HG03575 (cell line): ENCODE data around the gene UBE2C.
"Not testable (repeated sequence)": the region's sequence is repeated elsewhere in the genome, so short reads cannot be mapped to it uniquely, and the experiment has no call there.

Experiments
- ATAC-seq: cut with Tn5 transposase; IDR thresholded peaks from one replicate; pipeline ENCODE4 v1.9.1; 2021; ENCODE audit not compliant: unreplicated experiment, insufficient number of reproducible peaks, low FRiP score; ENCODE audit errors: extremely low read depth

The UBE2C gene

DNA sequence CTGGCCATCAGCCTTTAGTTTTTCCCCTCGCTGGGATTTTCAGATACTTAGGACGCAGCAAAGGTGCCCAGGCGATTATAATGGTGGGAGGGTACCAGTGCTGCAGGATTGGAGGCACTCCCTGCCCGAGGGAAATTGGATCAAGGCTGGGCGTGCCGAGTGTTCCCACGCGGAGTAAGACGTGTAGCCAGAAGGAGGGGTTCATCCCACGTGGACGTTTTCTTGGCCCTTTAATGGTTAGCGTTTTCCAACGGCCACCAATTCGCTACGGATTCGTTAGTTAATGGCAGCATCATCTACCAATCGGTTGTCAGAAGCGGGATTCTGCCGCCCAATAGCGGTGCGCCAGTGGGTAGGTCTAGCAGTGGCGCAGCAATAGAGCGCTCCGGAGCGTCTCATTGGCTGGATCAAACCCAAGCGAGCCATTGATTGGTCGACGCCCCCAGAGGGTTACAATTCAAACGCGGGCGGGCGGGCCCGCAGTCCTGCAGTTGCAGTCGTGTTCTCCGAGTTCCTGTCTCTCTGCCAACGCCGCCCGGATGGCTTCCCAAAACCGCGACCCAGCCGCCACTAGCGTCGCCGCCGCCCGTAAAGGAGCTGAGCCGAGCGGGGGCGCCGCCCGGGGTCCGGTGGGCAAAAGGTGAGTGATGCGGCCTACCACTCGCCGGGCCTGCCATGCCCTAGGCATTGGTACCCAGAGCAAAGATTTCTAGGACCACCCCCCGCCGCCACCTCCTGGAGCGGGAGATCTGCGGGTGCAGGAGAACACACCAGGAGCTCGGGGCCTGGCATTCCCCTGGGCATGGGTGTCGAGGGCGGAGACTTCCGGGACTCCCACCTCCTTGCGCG, at the start of gene UBE2C:
Gene UBE2C (plus strand): TSS at position 488 of the 849 bp plus-strand sequence. CDS start 52 bp downstream, at position 540.
- peak; percentile 91 for ATAC-seq

GRCh38 chr20:45764618-45765282, 47.7 kb upstream of the UBE2C start:
- not testable (repeated sequence) for ATAC-seq

DNA sequence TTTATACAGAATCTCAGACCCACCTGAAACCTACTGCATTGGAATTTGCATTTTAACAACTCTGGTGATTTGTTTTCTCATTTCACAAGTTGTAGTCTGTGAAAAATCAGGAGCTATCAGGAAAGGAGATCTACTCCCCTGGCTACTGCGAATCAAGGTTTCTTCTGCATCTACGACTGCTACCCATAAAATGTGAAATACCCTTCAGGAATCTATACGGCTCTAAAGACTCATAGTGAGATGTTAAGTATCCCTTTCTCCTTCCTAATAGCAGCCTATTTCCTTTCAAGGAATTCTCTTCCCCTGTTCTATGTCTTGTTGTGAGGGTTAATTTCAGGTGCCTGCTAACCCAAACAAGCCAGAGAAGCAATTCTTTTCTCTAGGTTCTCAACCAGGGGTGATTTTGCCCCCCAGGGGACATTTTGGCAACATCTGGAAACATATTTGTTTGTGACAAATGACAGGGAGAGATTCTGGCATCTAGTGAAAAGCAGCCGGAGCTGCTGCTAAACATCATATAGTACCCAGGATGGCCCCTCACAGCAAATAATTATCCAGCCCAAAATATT, 47.1 kb upstream of the UBE2C start:
- no peak for ATAC-seq

DNA sequence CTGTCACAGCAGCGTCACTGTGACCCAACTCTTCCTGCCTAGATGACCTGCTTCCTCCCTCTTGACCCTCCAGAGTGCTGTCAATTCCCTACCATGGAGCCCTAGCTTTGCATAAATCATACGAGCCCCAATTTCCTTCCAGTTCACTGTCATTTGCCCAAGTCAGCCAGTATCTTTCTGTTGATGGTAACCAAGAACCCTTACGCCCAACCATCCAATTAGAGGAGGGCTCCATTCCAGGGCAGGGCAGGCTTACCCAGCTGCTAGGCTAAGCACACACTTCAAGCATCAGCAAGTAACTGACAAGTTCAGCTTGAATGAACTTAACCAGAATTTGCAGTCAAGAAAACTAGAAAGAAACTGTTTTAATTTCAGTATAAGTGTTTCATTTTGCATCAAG, 46.5 kb upstream of the UBE2C start:
- ATAC-seq, result no peak

DNA sequence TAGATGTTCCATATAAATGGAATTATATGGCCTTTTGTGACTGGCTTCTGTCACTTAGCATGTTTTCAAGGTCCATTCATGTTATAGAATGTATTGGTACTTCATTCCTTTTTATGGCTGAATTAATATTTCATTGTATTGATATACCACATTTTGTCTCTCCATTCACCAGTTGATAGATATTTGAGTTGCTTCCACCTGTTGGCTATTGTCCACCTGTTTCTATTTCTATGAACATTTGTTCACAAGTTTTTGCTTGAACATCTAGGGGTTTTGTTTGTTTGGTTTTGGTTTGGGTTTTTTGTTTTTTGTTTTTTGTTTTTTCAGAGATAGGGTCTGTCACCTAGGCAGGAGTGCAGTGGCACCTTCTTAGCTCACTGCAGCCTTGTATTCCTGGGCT, 44.0 kb upstream of the UBE2C start:
- no peak for ATAC-seq

DNA sequence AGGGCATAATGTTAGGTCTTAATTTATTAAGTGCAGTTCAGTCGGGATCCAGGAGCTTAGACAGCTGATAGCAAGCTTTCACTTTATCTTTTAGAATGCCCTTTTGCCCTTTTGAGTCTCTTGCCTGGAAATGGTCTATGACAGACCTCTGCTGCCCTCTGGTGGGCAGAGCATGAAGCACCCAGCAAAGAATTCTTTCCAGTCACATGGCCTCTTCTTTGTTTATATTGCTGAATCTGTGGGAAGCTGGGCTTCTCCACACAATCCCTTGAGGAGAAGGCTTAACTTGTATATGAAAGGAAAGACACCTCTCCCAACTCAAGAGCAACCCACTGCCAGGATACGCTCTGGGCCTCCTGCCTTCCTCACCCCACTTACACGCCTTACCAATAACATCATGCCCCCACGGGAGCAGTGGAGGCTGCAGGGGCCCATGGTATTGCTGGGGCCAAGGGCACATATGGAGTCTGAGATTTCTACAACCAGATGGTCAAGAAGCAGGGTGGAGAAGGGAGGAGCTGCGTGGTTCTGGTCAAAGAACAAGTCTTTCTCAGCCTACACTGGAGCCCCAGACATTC, 41.2 kb upstream of the UBE2C start:
- ATAC-seq, result no peak

GRCh38 chr20:45772693-45773092, 39.8 kb upstream of the UBE2C start:
- ATAC-seq, result no peak

DNA sequence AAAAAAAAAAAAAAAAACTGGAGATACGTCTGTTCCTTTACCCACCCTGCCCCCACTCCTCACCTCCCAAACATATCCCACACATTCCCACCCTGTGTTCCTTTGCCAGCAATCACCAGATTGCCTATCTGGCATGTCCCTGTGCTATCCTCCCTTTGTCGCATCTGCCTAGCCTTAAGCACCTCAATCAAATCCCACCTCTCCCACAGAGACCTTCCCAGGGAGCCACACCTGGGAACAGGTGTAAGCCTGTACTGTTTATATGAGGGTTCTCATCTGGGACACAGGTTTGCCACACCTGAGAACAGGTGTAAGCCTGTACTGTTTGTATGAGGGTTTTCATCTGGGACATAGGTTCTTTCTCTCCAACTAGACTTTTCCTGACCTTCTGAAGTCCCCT, 37.5 kb upstream of the UBE2C start:
- ATAC-seq, result no peak

DNA sequence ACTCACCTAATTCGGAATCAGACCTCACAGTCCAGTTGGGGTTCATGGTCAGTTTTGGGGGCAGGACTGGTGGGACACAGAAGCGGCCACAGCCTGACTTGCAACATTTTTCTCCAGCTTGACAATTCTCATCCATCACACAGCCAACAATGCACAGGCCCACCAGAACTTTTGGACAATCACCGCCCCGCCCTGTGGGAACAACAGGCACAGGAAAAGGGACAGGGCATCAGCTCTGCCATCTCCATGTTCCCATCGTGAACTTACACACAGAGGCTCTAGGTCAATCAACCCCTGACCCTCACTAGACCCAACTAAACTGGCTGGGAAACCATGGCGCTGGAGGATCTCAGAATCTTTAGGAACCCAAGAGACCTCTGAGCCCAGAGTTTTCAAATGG, 37.0 kb upstream of the UBE2C start:
- ATAC-seq, result no peak

DNA sequence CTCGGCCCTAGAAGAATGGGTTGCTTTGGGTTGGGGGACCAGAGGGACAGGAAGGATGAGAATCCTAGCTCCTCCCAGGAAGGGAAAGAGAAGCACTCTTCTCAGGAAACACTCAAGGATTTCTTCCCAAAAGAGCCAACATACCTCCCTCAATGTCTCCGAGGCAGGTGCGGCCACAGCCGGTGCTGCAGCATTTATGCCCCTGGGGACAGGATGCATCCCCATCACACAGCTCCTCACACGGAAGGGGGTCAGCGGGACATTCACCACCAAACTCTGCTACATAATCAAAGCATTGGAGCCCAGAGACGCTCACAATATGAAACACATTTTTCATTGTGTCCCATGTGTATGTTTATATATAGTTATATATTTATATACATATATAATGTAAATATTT, 35.5 kb upstream of the UBE2C start:
- ATAC-seq, result no peak

GRCh38 chr20:45779011-45779915, 33.2 kb upstream of the UBE2C start:
- no peak for ATAC-seq

DNA sequence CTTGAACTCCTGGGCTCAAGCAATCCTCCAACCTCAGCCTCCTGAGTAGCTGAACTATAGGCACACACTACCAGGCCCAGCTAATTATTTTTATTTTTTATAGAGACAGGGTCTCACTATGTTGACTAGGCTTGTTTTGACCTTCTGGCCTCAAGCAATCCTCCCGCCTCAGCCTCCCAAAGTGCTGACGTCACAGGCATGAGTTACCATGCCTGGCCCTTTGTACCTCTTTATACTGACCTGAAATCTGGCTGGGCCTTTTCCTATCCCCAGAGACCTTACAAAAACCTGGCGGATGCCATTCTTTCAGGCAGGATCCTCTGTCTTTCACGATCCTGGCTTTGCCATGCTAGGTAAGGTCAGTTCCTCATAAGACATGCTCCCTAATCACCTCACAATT, 32.3 kb upstream of the UBE2C start:
- no peak for ATAC-seq

DNA sequence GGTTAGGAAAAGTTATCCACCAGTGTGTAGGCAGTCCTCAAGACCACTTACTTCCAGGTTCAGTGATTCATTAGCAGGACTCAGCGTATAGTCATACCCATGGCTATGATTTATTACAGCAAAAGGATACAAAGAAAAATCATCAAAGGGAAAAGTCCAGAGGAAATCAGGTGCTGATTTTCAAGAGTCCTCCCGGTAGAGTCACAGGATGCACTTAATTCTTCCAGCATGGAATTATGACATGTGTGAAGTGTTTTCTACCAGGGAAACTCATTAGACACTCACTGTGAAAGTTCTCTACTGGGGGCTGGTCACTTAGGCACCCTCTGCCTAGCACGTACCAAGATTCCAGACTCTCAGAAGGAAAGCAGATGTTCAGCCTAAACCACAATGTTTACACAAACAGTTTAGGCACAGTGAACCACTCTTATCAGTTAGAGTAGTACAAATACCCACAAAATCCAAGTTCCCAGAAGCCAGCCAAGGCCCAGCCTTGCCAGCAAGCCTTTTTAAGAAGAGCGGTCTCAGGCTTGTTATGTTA, 31.0 kb upstream of the UBE2C start:
- no peak for ATAC-seq

- no peak for ATAC-seq
Observed at GRCh38 chr20:45782890-45783289, 29.6 kb upstream of the UBE2C start.

GRCh38 chr20:45783656-45784294, 28.7 kb upstream of the UBE2C start:
- ATAC-seq, result no peak

- ATAC-seq, result no peak
Observed at GRCh38 chr20:45788351-45788750, 24.1 kb upstream of the UBE2C start.

- ATAC-seq, result no peak
Observed at GRCh38 chr20:45792317-45793118, 19.9 kb upstream of the UBE2C start.
